Stomach (tissue), 4 donors: ENCODE data around the gene GZF1.

Source experiments
- CTCF ChIP-seq, 7 experiments: fragments of 450-650 bp in 4 of 7; fragments of 200-600 bp in 3 of 7; sonication (generic) in 3 of 7; IDR thresholded peaks; one replicate each; pipeline ENCODE4 v1.5.1; 2016 to 2019; ENCODE audit warnings: antibody characterized with exemption in 7 of 7, control low read depth in 2 of 7, mild to moderate bottlenecking in 1 of 7
- POLR2A ChIP-seq, 4 donors: fragments of 450-650 bp; IDR thresholded peaks; one replicate each; pipeline ENCODE4 v1.6.1; 2016; ENCODE audit warnings: antibody characterized with exemption in 4 of 4, control low read depth in 2 of 4, mild to moderate bottlenecking in 1 of 4, moderate library complexity in 1 of 4
- POLR2AphosphoS5 ChIP-seq, 3 donors: sonication (generic); formaldehyde crosslinking; IDR thresholded peaks; one replicate each; pipeline ENCODE4 v1.6.1; 2016; ENCODE audit warnings: antibody characterized with exemption in 3 of 3

- no peak for TF ChIP-seq POLR2A (IDR thresholded peaks at IDR 0.05)
- no peak for TF ChIP-seq CTCF (IDR thresholded peaks at IDR 0.05)
- TF ChIP-seq POLR2AphosphoS5 (IDR thresholded peaks at IDR 0.05): no peak
Measured at GRCh38 chr20:23341073-23341472, 20.9 kb upstream of the GZF1 start.
